ENCODE data around the gene KCNIP2.
A peak's percentile ranks its signal among the peaks of the same experiment; 100 is the strongest.

The KCNIP2 gene

GRCh38 chr10:101781655-101781983 is 62.0 kb downstream of the KCNIP2 start:
- DNase-seq: no peak

DNA sequence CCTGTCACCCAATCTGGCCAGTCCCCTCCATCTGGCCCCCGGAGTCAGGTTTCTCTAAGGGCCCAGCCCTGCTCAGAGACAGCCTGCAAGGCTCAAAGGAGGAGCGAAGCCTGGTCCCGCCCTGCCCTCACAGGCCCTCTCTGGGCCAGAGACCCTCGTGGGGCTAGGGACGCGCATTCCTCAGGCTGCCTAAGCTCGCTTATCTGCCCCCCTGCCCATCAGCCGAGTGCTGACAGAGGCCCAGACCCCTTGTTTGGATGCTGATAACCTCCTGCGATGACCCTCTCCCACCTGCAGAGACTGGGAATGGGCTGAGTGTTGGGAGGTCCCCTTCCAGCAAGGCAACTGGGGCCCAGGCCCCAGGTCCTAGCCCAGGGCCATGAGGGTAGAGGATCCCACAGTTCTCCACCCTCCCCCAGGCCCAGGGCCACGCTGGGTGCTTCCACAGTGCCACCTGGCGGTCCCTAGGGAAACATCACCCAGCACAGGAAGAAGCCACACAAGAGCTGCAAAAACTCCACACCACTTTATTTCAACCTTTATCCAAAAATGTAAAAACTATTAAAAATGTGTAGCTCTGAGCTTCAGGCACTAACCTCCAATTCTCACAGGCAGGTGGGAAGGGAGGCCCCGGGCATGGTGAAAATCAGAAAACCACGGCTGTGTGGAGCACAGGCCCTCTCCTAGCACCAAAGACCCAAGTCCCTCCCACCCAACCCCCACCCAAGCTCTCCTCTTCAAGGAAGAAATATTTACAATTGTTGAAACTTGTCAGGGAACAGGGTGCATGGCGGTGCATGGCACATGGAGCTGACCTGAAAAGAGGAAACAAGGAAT is 62.6 kb downstream of the KCNIP2 start:
- DNase-seq: peak; percentile 78

- no peak for DNase-seq
Observed at GRCh38 chr10:101780187-101780817, 63.3 kb downstream of the KCNIP2 start.

- peak; percentile 82 for DNase-seq
Observed at GRCh38 chr10:101779544-101780186, 63.9 kb downstream of the KCNIP2 start.

DNA sequence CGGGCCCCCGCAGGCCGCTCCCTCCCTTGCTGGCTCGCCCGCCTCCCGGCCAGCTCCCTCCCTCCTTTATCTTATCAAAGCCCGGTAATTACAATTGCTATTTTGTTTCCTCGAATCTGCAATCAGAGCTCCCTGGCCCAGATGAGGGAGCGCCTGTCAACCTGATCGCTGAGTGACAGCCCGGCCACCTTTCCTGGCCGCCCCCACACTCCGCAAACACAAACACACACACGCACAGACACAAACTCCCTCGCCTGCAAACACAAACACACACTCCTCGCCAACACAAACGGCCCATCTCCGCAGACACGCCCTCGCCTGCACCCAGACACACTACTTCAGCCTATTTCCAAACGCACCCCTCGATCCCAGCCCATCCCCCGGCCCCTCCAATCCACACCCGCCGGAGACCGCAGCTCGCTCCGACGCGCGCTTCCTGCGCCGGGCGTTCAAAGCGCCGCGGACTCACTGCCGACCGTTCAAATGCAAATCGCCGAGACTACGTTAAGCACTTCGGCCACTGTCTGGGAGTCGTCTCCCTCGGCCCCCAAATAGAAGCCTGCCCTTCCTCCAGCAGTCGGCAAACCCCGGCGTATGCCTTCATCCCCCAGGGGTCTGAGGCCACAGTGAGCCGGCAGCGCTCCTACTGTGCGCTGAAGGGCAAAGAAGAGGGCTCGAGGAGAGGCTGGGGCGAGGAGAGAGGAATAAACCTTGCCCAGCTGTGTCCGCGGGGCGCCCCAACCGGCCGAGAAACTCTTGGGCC is 64.6 kb downstream of the KCNIP2 start:
- peak; percentile 12 for DNase-seq

DNA sequence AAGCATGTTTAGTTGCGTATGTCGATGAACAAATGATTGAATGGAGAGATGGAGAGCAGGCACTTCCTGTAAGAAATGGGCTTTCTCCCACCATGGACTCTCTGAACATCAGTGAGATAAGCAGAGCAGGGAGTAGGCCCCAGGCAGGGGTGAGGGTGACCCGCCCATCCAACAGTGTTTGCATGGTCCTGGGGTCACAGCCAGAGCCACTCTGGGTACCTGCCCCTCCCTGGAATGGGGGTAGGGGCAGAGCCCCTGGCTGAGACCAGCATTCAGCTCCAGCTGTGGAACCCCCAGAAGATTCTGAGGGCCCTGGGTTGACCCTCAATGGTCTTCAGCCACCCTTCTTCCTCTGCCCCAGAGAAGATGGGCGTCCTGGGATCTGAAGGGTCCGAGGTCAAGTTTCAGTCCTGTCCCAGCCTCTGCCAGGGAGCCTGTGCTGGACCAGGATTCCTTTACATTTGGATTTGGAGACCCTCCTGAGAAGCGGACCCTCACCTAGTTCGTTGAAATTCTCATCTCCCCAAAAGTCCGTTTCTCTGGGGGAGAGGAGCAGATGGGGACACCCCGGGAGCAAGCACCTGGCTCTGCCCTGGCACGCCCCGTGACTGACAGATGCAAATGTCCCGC is 65.3 kb downstream of the KCNIP2 start:
- DNase-seq: no peak

GRCh38 chr10:101777619-101778145 is 65.9 kb downstream of the KCNIP2 start:
- no peak for DNase-seq

DNA sequence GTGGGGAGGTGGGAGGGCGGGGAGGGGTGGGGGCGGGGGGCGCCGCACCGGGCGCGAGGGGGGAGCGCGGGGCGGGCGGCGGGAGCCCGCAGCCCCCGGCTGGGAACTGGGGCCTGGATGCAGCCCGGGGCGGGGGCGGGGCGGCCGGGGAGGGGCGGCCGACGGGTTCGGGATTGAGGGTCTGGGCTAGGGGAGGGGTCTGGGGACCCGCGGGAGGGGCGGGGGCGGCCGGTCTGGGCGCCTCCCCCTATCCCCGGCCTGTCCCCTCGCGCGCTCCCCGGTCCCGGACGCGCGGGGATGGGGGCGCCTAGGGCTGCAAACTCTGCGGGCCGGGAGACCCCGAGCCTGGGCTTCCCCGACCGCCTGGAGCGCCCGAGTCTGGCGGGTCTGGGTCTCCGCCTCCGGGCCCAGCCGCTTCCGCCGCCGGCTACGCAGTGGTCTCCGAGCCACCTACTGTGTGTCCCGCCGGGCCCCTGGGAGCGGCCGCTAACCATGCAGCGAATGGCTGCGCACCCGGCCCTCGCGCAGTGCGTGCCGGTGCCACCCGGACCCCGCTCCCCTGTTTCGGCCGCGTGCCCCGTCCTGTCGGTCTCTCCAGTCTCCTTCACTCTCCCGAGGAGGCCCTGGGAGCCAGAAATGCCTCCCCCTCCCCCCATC is 67.3 kb downstream of the KCNIP2 start:
- DNase-seq: no peak
